Duodenal mucosa (tissue), 2 donors: ENCODE results near the gene HMX2.

Source experiments
- H3K27ac ChIP-seq: one replicate; pipeline ENCODE4 v1.7.0; 2013; ENCODE audit warnings: low read depth, low read length
- H3K27me3 ChIP-seq, 2 donors: one replicate each; pipeline ENCODE4 v1.7.0; 2013; ENCODE audit warnings: low read length in 2 of 2, control low read depth in 1 of 2; ENCODE audit not compliant: insufficient read depth in 2 of 2, control insufficient read depth in 1 of 2
- H3K36me3 ChIP-seq, 2 donors: one replicate each; pipeline ENCODE4 v1.7.0; 2013; ENCODE audit warnings: low read length in 2 of 2, control low read depth in 1 of 2; ENCODE audit not compliant: insufficient read depth in 2 of 2, control insufficient read depth in 1 of 2
- H3K4me1 ChIP-seq, 2 donors: one replicate each; pipeline ENCODE4 v1.7.0; 2013; ENCODE audit warnings: low read length in 2 of 2, control low read depth in 1 of 2; ENCODE audit not compliant: insufficient read depth in 2 of 2, control insufficient read depth in 1 of 2
- H3K4me3 ChIP-seq, 2 donors: one replicate each; pipeline ENCODE4 v1.7.0; 2013; ENCODE audit warnings: low read length in 2 of 2, low read depth in 1 of 2
- H3K9ac ChIP-seq, 2 donors: one replicate each; pipeline ENCODE4 v1.7.0; 2013; ENCODE audit warnings: low read length in 2 of 2, low read depth in 1 of 2
- H3K9me3 ChIP-seq, 2 donors: one replicate each; pipeline ENCODE4 v1.7.0; 2013; ENCODE audit warnings: low read length in 2 of 2, control low read depth in 1 of 2; ENCODE audit not compliant: control insufficient read depth in 1 of 2

The HMX2 gene

DNA sequence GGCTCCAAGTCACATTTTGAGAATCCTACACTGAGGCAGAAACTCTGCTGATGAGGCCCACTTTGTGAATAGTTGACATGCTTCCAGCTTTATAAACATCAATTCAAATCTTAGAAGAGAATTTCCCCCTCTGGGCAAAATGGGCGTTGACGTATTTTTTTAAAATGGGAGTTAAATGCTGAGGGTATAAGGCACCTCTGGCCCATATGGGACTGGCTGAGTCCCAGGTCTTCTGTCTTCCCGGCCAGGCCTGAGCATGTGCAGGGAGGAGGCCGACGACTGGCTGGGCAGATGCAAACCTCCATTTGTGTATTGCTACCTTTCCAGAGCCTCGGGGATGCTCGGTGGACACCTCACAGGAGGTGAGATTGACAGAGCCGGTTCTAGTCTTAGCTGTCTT is 44.0 kb downstream of the HMX2 start:
- no peaks in the 10 kb centered on the region for H3K36me3 ChIP-seq
- no peak overlapping the region for H3K27ac ChIP-seq
- H3K9ac ChIP-seq: no peak overlapping the region
- no peaks in the 10 kb centered on the region for H3K27me3 ChIP-seq
- H3K9me3 ChIP-seq: no peaks in the 10 kb centered on the region
- H3K4me3 ChIP-seq: no peak overlapping the region
- no peaks in the 10 kb centered on the region for H3K4me1 ChIP-seq

GRCh38 chr10:123194056-123194455 is 46.1 kb downstream of the HMX2 start:
- no peaks in the 10 kb centered on the region for H3K4me1 ChIP-seq
- no peaks in the 10 kb centered on the region for H3K36me3 ChIP-seq

More at GRCh38 chr10:123194056-123194455, 46.1 kb downstream of the HMX2 start:
- Histone ChIP-seq H3K27me3 (no peaks in the 10 kb centered on the region), H3K9ac (no peak overlapping the region), H3K4me3 (no peak overlapping the region), H3K27ac (no peak overlapping the region), H3K9me3 (no peaks in the 10 kb centered on the region)
